OCI-LY3 (cell line): ENCODE results near the gene ARAP1.

Experiments used
- EZH2phosphoT487 ChIP-seq: fragments of 200-600 bp; shearing (Covaris generic); IDR thresholded peaks from 2 replicates; pipeline ENCODE4 v1.6.1; 2018; ENCODE audit warnings: antibody characterized with exemption, mixed run types, low read depth
- TF ChIP-seq, protein P1 (sequence below): fragments of 200-600, 300-600 bp; sonication (generic); IDR thresholded peaks from 2 replicates; pipeline ENCODE4 v1.5.1; 2014; ENCODE audit warnings: antibody characterized with exemption, low read length, low read depth

DNA sequence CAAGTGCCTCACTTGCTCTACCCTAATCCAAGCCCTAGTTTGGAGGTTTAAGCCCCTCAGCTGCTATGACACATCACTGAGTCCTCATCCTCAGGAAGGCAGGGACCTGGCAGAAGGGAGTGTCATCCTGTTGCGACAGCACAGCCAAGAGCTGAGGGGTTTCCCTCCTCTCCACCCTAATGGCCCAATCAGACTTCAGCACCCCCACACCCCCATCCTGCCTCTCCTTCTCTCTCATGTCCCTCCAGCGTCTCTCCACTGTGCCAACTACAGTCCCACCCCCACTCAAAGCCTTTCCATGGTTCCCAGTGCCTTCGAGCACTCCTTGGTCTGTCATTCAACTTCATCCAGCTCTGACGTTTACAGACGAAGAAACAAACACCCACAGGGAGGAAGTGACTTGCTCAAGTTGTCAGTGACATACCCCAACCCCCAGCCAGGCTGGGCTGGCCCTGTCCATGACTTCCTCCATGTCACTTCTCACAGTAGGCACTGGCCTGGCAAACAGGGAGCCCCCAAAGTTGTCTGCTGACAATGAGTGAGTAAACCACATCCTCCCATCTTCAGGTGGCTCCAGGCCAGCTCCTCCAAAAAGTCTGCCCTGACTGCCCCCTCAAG is 15.6 kb downstream of the ARAP1 start:
- no peak for TF ChIP-seq EZH2phosphoT487
- TF ChIP-seq, protein P1, sequence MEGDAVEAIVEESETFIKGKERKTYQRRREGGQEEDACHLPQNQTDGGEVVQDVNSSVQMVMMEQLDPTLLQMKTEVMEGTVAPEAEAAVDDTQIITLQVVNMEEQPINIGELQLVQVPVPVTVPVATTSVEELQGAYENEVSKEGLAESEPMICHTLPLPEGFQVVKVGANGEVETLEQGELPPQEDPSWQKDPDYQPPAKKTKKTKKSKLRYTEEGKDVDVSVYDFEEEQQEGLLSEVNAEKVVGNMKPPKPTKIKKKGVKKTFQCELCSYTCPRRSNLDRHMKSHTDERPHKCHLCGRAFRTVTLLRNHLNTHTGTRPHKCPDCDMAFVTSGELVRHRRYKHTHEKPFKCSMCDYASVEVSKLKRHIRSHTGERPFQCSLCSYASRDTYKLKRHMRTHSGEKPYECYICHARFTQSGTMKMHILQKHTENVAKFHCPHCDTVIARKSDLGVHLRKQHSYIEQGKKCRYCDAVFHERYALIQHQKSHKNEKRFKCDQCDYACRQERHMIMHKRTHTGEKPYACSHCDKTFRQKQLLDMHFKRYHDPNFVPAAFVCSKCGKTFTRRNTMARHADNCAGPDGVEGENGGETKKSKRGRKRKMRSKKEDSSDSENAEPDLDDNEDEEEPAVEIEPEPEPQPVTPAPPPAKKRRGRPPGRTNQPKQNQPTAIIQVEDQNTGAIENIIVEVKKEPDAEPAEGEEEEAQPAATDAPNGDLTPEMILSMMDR: no peak
